ENCODE data around the gene SLX4IP.
A peak's percentile ranks its signal among the peaks of the same experiment; 100 is the strongest.

SLX4IP gene

DNA sequence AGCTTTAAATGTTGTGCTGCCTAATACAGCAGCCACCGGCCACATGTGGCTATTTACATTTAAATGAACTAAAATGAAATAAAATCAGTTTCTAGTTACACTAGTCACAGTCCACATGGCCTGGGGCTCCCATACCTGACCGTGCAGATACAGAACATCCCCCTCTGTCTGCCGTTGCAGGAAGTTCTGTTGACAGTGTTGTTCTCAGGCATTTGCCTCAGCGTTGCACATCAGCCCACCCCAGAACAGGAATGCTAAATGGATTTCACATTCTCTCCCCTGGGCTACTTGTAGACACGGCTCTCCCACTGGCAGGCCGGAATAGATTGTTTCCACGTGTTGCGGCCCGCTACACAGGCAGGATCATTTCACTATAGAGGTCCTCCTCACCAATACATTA lies 212.4 kb downstream of the SLX4IP start:
- DNase-seq (ENCODE audit: low read depth): no peak
- no peak overlapping the region for H3K4me3 ChIP-seq (ENCODE audit: low read length)
- peak; percentile 36 for TF ChIP-seq CTCF (IDR thresholded peaks at IDR 0.05; ENCODE audit: insufficient read depth, low read depth, low read length, missing control alignments)

GRCh38 chr20:10647909-10648308 lies 212.8 kb downstream of the SLX4IP start:
- no peak for DNase-seq (ENCODE audit: low read depth)
- no peak for TF ChIP-seq CTCF (IDR thresholded peaks at IDR 0.05; ENCODE audit: insufficient read depth, low read depth, low read length, missing control alignments)
- no peak overlapping the region for H3K4me3 ChIP-seq (ENCODE audit: low read length)

GRCh38 chr20:10648651-10649050 lies 213.5 kb downstream of the SLX4IP start:
- DNase-seq (ENCODE audit: low read depth): no peak
- H3K4me3 ChIP-seq (ENCODE audit: low read length): no peak overlapping the region
- TF ChIP-seq CTCF (IDR thresholded peaks at IDR 0.05; ENCODE audit: insufficient read depth, low read depth, low read length, missing control alignments): no peak

DNA sequence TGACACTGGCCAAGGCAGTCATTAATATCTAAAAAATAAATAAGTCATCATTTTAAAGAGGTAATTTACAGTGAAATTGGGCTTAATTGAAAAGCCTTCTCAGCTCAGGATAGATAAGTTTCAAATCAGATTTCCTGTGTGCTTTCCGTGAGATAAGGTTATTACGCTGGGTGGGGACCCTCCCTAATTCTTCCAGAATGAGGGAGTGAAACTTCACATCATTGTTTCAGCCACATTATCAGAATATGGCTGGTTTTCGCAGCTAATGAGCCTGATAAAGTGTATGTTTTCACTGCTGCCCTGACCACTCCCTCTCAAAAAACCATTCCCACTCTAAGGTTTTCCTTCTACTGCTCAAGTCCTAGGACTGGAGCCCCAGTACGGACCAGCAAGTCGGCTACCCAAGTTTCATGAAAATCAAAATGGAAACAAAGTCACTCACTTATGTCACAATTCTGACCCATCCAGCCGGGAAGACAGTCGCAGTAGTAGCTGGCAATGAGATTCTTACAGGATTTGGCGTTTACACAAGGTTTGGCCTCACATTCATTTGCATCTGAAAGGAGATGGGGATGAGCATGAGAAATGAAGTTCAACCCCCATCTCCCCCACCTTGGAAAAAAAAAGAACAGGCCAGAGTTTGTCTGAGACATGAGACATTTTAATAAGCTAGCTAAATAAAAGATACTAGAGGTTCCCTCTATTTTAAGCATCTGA lies 214.1 kb downstream of the SLX4IP start:
- no peak for DNase-seq (ENCODE audit: low read depth)

DNA sequence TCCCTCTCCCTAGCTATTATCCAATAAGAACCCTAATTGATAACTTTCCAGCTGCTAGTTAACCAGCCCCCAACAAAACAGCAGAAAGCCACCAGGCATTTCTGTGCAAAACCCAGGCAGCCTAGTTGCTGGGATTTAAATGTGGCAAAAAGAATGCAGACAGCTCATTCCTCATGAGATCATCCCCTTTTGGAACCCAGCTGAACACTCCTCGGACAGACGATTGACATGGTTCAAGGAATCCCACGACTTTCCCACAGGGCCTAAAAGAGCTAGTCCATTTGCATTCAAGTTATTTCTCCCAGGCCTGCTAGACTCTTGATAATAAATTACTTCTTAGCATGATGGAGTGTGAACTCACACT lies 214.7 kb downstream of the SLX4IP start:
- H3K4me3 ChIP-seq (ENCODE audit: low read length): no peak overlapping the region
- TF ChIP-seq CTCF (IDR thresholded peaks at IDR 0.05; ENCODE audit: insufficient read depth, low read depth, low read length, missing control alignments): no peak
- no peak for DNase-seq (ENCODE audit: low read depth)

More for the DNA sequence above, 214.1 kb downstream of the SLX4IP start:
- H3K4me3 ChIP-seq (ENCODE audit: low read length): no peak overlapping the region
- no peak for TF ChIP-seq CTCF (IDR thresholded peaks at IDR 0.05; ENCODE audit: insufficient read depth, low read depth, low read length, missing control alignments)

DNA sequence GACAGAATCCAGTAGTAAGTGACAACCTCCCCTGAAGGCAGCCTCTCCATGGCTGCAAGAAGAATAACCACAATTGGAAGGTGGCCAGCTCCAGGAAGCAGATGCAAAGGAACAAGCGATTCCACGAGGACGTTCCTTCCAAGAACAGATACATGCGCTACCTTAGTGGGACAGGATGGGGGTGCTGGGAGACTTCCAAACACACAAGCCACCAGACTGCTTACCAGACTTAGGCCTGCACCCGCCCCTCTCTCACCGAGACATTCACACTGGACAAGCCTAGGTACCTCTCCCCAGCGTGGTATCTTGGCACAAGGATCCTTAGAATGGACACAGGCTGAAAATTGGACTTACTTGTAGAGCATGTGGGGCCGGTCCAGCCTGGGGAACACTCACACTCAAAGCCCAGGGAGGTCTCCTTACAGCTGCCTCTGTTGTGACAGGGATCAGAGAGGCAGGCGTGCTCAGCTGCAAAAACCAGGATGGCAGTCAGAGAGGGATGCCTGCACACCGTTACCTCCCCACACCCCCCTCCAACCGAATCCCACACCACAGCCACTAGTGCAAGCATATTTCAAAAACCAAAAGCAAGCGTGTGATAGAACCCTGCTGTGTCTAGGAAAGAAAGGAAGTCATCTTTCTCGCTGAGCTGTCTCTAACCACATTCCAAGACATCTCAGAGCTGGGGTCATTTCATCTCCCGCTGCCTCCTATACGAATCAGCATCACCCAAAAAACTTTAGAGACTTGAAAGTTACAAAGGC lies 216.3 kb downstream of the SLX4IP start:
- TF ChIP-seq CTCF (IDR thresholded peaks at IDR 0.05; ENCODE audit: insufficient read depth, low read depth, low read length, missing control alignments): no peak
- H3K4me3 ChIP-seq (ENCODE audit: low read length): no peak overlapping the region
- no peak for DNase-seq (ENCODE audit: low read depth)
